ENCODE data around the gene NIF3L1.

The NIF3L1 gene

GRCh38 chr2:200856806-200857205 is 32.4 kb upstream of the NIF3L1 start:
- peaks cover 28% of the 10 kb centered on the region for H3K4me1 Mint-ChIP-seq
- H3K27me3 Mint-ChIP-seq (ENCODE audit: low read depth): no peaks in the 10 kb centered on the region
- TF ChIP-seq CTCF (IDR thresholded peaks at IDR 0.05; ENCODE audit: unreplicated experiment in 3 of 3): no peak
- H3K4me3 Mint-ChIP-seq: no peak overlapping the region
- H3K9me3 Mint-ChIP-seq: no peaks in the 10 kb centered on the region
- H3K27ac Mint-ChIP-seq: no peak overlapping the region
- H3K36me3 Mint-ChIP-seq (ENCODE audit: low read depth): peaks cover 86% of the 10 kb centered on the region

GRCh38 chr2:200860092-200860795 is 28.9 kb upstream of the NIF3L1 start:
- TF ChIP-seq CTCF (IDR thresholded peaks at IDR 0.05; ENCODE audit: unreplicated experiment in 3 of 3): no peak
- Mint-ChIP-seq H3K9me3 (peaks cover 3% of the 10 kb centered on the region), H3K27me3 (ENCODE audit: low read depth) (no peaks in the 10 kb centered on the region), H3K4me3 (peak overlapping the region; percentile 61 to 80 (median 73)), H3K36me3 (ENCODE audit: low read depth) (peaks cover 64% of the 10 kb centered on the region), H3K27ac (peak overlapping the region in 2 of 3 experiments; percentile 11 to 25), H3K4me1 (peaks cover 45% of the 10 kb centered on the region)

GRCh38 chr2:200861617-200862155 is 27.5 kb upstream of the NIF3L1 start:
- peaks cover 45% of the 10 kb centered on the region for H3K4me1 Mint-ChIP-seq
- peaks cover 3% of the 10 kb centered on the region for H3K9me3 Mint-ChIP-seq
- peaks cover 56% of the 10 kb centered on the region for H3K36me3 Mint-ChIP-seq (ENCODE audit: low read depth)
- H3K27me3 Mint-ChIP-seq (ENCODE audit: low read depth): no peaks in the 10 kb centered on the region
- peak overlapping the region; percentile 99 to 100 (median 100) for H3K27ac Mint-ChIP-seq
- TF ChIP-seq CTCF (IDR thresholded peaks at IDR 0.05; ENCODE audit: unreplicated experiment in 3 of 3): no peak
- peak overlapping the region; percentile 92 to 100 (median 99) for H3K4me3 Mint-ChIP-seq

GRCh38 chr2:200862532-200863000 is 26.6 kb upstream of the NIF3L1 start:
- Mint-ChIP-seq H3K27me3 (ENCODE audit: low read depth) (no peaks in the 10 kb centered on the region), H3K9me3 (peaks cover 3% of the 10 kb centered on the region), H3K4me1 (peaks cover 52% of the 10 kb centered on the region), H3K36me3 (ENCODE audit: low read depth) (peaks cover 47% of the 10 kb centered on the region), H3K4me3 (peak overlapping the region; percentile 92 to 100 (median 99)), H3K27ac (peak overlapping the region; percentile 99 to 100 (median 100))
- no peak for TF ChIP-seq CTCF (IDR thresholded peaks at IDR 0.05; ENCODE audit: unreplicated experiment in 3 of 3)

GRCh38 chr2:200863782-200864175 is 25.4 kb upstream of the NIF3L1 start:
- Mint-ChIP-seq H3K27me3 (ENCODE audit: low read depth) (no peaks in the 10 kb centered on the region), H3K27ac (peak overlapping the region; percentile 99 to 100 (median 100)), H3K4me1 (peaks cover 47% of the 10 kb centered on the region), H3K9me3 (peaks cover 3% of the 10 kb centered on the region), H3K36me3 (ENCODE audit: low read depth) (peaks cover 35% of the 10 kb centered on the region), H3K4me3 (peak overlapping the region; percentile 92 to 100 (median 99))
- TF ChIP-seq CTCF (IDR thresholded peaks at IDR 0.05; ENCODE audit: unreplicated experiment in 3 of 3): no peak
